Hematopoietic multipotent progenitor cell treated with erythropoietin and hydrocortisone succinate and interleukin-3 and kit ligand, for 8 days (in vitro differentiated cells): ENCODE results near the gene FOXR1.

Experiments
- DNase-seq: peaks from one replicate; pipeline ENCODE4 v3.0.0-alpha.2; 2015

FOXR1 gene, protein sequence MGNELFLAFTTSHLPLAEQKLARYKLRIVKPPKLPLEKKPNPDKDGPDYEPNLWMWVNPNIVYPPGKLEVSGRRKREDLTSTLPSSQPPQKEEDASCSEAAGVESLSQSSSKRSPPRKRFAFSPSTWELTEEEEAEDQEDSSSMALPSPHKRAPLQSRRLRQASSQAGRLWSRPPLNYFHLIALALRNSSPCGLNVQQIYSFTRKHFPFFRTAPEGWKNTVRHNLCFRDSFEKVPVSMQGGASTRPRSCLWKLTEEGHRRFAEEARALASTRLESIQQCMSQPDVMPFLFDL

GRCh38 chr11:118971646-118972045 is at the start of gene FOXR1:
FOXR1 (plus strand) TSS chr11:118971761; CDS start chr11:118971932, 171 bp downstream.
- no peak for DNase-seq

- no peak for DNase-seq
Observed at GRCh38 chr11:118921929-118922744, 49.4 kb upstream of the FOXR1 start.

DNA sequence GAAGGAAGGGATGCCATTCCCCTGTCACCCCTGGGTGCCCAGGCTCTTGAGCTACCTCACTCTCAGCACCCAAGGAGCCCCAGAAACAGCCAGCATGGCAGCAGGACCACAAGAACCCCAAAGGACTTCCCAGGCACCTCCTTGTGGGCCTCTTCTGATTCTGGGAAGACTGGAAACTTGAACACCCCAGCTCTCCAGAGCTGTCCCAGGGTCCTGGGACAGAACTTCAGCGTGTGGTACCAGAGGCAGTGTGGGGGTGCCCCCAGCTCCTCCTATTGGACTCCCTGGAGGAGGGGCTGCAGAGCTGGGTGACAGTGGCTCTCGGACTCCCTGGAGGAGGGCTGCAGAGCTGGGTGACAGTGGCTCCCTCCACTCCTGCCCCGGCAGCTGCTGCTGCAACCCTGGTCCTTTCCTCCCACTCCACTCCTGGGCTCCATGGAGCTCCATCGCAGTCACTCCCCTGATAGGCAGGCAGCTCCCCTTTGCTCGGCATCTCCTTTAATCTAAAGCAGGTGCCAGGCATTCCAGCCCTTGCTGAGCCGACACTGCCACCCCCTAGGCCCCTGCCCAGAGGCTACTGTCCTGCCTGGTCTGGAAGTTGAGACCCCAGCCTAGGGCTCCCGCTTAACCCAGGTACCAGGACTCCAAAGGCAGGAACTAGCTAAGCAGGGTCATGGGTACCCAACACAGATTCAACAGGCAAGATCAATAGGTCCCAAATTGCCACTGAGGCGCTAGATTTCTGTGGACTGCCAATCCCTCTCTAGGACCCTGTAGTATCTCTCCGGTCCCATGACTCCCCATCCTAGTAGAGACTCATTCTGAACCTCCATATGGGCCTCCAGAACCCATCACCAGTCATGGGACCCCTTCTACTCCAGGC is 48.6 kb upstream of the FOXR1 start:
- DNase-seq = no peak

GRCh38 chr11:118923721-118924587 is 47.6 kb upstream of the FOXR1 start:
- no peak for DNase-seq

- DNase-seq = peak; percentile 38
Observed at GRCh38 chr11:118924591-118925585, 46.7 kb upstream of the FOXR1 start.

GRCh38 chr11:118927554-118928100 is 43.9 kb upstream of the FOXR1 start:
- no peak for DNase-seq

DNA sequence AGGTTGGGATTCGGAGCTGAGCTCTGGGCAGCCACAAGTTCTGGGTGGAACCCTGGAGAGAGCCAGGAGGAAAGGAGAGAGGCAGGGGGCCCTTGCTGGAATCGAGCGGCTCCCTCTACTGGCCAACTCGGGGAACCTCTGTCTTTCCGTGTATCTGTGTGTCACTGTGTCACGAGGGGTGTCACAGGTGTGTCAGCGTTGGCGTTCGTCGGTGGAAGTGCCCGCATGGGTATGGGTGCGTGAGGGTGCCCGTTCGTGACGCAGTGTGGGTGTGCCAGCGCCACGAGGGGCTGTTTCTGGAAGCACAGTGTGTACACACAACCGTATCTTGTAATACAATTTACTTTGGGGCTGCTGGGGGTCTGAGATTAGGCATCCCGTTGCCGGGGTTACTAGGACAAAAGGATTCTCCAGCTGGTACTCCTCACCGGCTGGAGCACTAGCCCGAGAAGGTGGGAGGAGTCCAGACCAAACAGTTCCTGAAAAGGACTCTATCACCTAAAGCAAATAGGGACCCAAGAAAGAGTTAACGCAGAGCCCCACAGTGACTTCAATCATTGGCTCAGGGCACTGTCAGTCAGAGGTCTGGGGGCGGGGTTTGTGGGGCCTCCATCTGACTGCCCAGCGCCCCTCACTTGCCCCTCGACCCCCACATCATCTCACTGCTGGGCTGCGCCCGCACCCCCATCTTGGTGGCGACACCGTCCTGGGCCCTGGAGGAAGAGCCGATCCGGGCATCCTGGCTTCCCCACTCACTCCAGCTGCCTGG is 43.3 kb upstream of the FOXR1 start:
- peak; percentile 90 for DNase-seq

DNA sequence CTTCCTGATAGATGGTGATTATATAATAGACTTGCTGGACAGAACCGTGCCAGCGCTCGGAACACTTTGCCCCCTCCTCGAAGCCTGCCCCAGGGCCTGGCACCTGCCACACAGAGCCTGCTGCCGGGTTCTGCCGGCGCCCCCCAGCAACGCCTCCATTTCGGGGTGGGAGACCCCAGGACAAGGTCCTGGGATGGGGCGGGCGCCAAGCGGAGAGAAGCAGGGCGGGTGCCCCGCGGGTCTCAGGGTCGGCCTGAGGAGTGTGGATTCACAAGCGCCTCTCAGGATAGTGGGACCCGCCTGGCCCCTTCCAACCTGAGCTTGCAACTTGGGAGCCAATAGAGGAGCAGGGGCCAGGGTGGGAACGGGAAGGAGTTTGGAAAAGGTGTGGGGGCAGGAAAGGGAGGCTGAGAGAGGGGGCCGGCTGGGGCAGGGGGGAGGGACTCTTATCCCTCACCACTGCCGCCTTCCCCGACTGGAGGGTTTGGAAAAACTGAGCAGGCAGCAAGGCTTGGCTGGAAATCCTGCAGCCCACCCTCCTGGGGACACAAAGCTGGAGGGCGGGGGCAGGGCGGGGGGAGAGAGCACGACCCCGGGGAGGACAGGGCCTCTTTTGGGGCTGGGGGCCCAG is 42.6 kb upstream of the FOXR1 start:
- DNase-seq = peak; percentile 43

GRCh38 chr11:118929501-118930093 is 42.0 kb upstream of the FOXR1 start:
- DNase-seq = peak; percentile 71

- peak; percentile 83 for DNase-seq
Observed at GRCh38 chr11:118930094-118930712, 41.4 kb upstream of the FOXR1 start.

- DNase-seq = no peak
Observed at GRCh38 chr11:118931571-118931970, 40.0 kb upstream of the FOXR1 start.

- no peak for DNase-seq
Observed at GRCh38 chr11:118933486-118933885, 38.1 kb upstream of the FOXR1 start.

DNA sequence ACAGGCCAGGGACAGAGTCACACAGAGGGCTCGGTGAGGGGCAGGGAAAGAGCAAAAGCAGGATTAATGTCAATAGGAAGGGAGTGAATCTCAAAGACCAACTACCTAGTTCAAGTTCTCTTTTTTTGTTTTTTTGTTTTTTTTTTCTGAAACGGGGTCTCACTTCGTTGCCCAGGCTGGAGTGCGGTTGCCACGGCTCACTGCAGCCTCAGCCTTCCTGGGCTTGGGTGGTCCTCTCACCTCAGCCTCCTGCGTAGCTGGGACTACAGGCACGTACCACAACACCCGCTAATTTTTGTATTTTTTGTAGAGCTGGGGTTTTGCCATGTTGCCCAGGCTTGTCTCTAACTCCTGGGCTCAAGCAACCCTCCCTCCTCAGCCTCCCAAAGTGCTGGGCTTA is 36.2 kb upstream of the FOXR1 start:
- DNase-seq = no peak

DNA sequence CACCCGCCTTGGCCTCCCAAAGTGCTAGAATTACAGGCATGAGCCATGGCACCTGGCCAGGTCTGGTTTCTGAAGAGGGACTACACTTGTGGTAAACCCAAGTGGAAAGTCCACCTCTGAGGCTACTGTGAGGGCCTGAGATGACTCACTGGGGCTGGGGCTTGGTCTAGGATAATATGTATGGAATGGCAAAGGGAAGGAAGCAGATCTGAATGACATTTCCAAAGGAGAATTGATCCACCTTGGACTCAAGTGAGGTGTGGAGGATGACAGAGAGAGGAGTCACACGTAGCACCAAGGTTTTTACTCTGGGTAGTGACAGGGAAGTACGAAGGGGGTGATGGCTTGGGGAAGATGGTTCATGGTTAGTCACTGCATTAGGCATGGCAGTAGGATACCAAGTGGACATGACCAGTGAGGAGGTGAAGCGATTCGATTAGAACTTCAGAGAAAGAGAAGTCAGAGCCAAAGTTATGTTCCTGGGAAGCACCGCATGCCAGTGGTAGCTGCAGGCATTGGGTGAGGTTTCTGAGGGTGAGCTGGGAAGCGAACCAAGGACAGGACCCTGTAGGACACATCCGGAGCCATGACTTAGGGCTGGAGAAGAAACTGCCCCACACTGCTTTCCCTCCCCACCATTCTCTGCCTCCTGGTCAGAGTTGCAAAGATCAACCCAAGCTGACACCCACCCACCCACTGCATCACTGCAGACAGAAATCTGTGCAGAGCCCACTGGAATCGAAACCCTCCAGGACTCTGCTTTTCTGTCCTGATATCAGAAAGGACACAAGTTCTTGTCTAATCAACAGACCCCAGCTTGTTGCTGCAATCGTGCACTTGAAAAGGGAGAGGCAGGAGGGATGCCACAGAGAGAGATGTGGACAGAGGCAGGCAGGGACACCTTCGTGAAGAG is 32.8 kb upstream of the FOXR1 start:
- DNase-seq = no peak

GRCh38 chr11:118939404-118939915 is 32.1 kb upstream of the FOXR1 start:
- no peak for DNase-seq

GRCh38 chr11:118939953-118940598 is 31.5 kb upstream of the FOXR1 start:
- DNase-seq = no peak

- no peak for DNase-seq
Observed at GRCh38 chr11:118947091-118947490, 24.5 kb upstream of the FOXR1 start.
